Caki2 (cell line): ENCODE data around the gene KLHL2. TPM values are rescaled to one million over a fixed set of nuclear protein-coding genes. Genes with fewer than 3 reads are reported as not detected.
"Not testable (repeated sequence)": the region's sequence is repeated elsewhere in the genome, so short reads cannot be mapped to it uniquely, and the experiment has no call there.

Experiments used
- DNase-seq: peaks from one replicate; pipeline ENCODE4 v3.0.0-alpha.2; 2015; ENCODE audit warnings: low read depth
- in situ Hi-C: cut with HindIII; loops from 2 replicates; pipeline ENCODE4 v1.10.0; 2016; ENCODE audit warnings: low sequenced_read_pairs, low pct_unique_long_range_greater_than_20kb, mixed read lengths
- total RNA-seq: library from RNA; depleted of rRNA; stranded (reverse); fragments of >200 nt; shearing (Covaris generic); gene quantifications from 2 replicates; pipeline ENCODE4 v1.2.3, GENCODE V29; 2014; ENCODE audit warnings: low replicate concordance

Gene KLHL2
- total RNA-seq, 1 experiment from 2014 or later: 10.1 TPM

DNA sequence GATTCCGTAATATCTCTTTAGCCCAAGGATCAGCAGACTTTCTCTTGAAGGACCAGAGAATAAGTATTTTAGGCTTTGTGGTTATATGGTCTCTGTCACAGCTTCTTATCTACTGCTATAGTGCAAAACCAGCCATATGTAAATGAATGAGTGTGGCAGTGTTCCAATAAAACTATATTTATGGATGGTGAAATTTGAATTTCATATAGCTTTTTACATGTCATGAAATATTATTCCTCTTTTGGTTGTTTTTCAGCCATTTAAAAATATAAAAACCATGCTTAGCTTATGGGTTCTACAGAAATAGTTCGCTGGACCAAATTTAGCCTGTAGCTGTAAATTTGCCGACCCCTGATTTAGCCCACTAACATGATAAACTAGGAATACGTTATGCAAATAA lies 102.1 kb downstream of the KLHL2 start:
- in situ Hi-C loops: no loop called here
- no peak for DNase-seq

DNA sequence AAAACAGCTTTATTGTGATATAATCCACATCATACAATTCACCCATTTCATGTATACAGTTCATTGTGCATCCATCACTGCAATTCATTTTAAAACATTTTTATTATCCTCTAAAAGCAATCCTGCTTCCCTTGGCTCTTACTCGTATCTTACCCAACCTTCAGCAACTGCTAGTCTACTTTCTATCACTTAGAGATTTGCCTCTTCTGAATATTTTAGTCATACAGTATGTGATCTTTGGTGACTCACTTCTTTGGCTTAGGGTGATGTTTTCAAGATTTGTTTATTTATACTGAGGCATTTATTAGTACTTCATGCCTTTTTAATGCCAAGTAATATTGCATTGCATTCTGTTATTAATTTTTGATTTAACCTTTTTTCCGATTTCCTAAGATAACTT lies 105.1 kb downstream of the KLHL2 start:
- in situ Hi-C loops: no loop called here
- no peak for DNase-seq

DNA sequence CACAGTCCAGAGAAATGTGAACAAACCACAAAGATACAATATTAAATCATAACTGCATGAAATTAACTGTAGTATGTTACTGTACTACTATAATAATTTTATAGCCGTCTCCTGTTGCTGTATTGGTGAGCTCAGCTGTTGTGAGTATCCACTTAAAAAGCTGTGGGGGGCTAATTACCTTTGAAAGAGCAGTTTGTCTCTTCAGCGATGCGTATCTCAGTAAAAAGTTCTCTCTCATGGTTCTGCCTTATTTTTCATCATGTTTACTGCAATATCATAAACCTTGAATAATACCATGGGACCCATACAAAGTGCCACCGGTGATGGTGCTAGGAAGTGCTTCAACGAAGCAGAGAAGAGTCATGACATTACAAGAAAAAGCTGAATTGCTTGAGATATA lies 111.7 kb downstream of the KLHL2 start:
- in situ Hi-C loops: no loop called here
- no peak for DNase-seq

DNA sequence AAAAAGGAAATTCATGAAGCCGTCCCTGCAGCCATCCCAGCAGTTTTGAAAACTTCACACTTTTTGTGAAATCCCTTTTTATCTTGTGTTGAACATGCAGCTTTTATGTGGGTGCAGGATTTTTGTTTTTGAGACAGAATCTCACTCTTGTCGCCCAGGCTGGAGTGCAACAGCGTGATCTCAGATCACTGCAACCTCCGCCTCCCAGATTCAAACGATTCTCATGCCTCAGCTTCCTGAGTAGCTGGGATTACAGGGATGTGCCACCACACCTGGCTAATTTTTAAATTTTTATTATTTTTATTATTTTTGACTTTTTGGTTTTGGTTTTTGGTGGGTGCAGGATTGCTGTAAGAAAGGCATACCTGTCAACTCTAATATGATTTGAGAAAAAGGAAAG lies 112.1 kb downstream of the KLHL2 start:
- in situ Hi-C loops: no loop called here
- no peak for DNase-seq

DNA sequence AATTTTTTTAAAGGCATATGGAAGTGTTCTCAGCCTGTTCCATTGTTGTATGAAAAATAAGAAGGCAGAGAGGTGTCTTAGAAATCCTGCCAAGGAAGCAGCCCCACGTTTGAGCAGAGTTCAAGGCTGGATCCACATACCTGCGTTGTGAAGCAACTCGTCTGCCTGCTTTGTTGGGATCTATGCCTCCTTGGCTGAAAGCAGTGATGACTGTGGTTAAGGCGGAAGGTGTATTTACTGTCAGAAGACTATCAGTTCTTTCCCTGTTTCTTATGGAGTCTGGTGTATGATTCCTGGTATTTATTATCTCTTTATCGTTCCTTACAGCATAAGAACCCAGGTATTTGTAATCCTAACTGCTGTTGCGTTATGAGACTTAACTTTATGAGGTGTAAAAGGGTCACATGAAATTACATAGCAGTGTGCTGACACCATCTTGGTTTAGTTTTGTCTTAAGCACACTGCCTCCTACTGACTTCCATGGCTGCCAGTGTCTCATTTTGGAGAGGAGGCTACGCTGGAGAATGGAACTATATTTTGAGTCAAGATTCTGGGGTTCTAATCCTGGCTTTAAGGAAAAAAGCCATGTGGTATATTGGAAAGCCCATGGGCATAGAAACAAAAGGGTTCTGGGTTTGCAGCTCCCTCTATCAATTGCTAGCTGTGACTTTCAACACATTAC lies 117.0 kb downstream of the KLHL2 start:
- in situ Hi-C loops: no loop called here
- no peak for DNase-seq

DNA sequence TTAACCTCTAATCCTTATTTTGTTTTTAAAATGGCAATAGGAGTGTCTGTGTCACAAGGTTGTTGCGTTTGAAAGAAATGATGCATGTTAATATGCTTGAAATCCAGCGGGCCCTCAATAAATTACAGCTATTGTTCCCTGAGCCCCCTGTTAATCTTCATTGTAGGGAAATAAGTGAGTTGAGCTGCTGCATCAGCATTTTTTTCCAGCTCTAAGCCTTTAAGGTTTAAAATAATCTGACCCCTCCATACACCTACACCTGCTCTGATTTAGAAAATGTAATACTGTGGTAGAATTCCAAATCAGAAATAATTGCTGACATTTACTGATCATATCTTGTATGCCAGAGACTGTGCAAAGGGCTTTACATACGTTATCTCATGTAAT lies 117.5 kb downstream of the KLHL2 start:
- in situ Hi-C loops: no loop called here
- DNase-seq: no peak

DNA sequence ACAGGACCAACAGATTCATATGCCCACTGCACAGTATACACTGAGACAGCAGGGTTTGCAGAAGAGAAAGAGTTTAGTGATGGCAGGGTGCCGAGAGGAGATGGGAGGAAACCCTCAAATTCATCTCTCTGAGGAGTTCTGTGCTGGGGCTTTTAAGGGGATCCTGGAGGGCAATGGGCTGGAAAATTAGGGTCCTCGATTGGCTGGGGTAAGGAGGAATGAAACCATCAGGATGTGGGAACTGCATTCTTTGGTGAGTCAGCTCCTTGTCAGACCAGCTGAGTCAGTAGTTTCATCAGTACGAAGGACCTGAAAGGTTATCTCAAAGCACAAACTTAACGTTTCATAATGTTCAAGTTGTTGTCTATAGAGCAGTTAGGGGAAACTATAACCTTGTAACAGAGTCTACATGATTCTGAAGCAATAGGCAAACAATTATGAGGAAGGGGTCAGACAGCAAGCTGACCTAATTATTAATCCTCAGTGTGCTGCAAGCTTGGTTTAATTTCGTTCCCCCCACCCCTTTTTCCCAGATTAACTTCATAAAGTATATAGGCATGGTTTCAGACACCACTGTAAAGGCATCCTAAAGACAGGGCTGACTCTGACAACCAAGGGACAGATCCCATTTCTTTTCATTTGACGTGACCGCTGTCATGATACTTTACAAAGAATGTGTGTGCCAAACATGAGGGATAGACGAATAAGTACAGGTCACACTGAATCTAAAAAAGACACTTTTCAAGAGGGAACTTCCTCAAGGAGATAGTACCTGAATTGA lies 118.6 kb downstream of the KLHL2 start:
- in situ Hi-C loops: no loop called here

DNA sequence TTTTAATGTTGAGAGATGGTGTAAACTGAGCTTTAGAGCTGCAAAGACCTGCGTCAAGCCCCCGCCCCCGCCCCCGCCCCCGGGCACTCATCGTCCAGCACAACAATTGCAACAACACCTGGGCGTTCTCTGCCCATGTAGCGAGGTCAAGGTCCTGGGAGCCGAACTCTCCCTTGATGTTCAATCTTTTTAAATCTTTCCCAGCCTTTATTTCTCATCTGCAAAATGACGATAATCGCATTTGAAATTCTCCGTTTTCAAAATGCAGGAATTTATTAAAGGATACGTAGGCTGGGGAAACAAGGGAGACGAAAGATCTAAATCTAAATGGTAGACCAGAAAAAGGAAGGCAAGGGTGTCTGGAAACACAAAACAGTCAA lies 119.5 kb downstream of the KLHL2 start:
- DNase-seq: no peak
- in situ Hi-C loops: no loop called here

More for the DNA sequence above, 118.6 kb downstream of the KLHL2 start:
- DNase-seq: peak; percentile 57

DNA sequence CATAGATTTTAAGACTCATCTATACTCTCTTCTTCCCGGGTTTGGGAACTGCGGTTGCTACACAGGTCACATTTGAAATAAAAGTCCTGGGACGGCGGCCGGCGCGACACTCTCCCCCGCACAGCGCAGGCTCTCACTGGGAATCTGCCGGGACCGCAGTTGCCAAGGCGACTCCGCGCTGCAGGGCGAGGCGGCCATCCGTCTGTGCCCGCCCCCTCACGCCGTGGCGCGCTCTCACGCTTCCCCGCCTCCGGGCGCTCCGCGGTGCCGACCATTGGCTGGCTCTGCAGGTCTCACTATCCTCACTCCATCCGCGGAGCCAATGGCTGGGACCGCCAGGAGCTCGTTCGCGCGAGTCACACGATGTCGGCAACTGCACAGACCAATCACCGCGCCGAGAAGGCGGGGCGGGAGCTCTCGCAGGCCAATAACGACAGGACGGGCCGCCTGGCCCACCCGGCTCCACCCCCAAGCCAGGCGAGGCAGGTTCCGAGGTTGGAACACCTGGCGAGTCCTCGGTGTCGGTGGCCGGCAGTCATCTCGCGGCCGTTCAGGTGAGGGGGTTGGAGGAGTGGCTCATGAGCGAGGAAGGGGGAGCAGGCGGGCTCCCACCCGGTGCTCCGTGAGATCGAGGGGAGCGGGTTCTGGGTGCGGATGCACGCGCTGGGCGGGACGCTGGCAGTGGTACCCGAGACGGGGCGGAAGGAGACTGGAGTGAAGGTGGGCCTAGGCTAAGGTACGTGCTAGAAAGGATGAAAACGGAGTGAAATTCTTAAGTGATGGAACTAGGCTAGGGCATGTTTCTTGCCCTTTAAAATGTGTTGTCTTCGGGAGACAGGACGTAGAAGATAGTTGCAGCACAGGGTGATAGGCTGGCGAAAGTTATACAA lies 120.1 kb downstream of the KLHL2 start, which contains the start of gene MSMO1:
Gene MSMO1 (plus strand): TSS at position 459 of the 890 bp plus-strand sequence. CDS start 5,702 bp downstream, outside the sequence.
- DNase-seq: peak; percentile 98
- in situ Hi-C loops: no loop called here

DNA sequence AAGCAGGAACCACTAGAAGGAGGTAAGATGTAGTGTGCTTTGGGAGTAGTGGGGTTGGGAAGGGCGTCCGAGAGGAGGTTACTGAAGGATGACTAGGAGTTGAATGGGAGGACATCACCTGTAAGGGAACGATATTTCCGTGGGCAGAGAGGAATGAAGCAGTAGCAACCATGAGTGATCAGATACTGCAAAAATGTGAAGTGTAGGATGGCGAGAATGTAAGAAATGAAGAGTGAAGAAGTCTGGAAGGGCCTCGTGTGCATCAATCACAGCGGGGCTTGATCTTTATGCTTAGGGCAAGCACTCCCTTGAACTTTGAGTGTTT lies 120.7 kb downstream of the KLHL2 start:
- no peak for DNase-seq
- in situ Hi-C loops: no loop called here

DNA sequence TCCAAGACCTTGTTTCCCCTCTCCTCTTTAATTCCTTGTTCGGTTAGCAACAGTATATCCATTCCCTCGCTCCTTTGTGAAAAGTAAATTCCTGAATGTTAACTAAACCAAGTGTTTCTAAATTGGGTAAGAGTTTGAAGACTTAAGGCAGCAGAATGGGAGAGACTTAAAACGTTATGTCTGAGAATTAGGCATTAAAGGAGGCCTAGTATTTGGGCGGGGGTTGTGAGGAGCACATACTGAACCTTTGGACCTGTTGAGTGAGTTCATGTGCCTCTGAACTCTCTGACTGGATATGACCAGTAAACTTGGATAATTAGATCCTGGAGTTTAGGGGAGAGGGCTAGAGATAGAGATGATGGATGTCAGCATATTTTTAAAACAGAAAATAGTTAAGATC lies 121.3 kb downstream of the KLHL2 start:
- DNase-seq: peak; percentile 5
- in situ Hi-C loops: no loop called here

DNA sequence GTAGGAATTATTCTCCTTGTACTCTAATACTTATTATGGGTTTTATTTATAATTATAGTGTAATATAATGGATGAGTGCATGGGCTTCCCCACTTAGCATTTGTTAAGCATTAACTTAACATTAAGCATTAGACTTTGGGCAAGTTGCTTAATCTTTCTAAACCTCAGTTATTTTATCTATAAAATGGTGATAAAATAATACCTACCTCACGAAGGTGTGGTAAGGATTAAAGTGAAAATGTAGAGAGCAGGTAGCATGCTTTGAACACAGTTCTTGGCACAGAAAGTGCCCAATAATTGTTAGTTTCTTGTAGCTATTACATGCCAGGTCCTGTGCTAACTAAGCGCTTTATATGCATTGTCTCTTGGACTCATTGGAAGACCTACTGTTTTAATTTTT lies 122.7 kb downstream of the KLHL2 start:
- DNase-seq: no peak
- in situ Hi-C loops: no loop called here

DNA sequence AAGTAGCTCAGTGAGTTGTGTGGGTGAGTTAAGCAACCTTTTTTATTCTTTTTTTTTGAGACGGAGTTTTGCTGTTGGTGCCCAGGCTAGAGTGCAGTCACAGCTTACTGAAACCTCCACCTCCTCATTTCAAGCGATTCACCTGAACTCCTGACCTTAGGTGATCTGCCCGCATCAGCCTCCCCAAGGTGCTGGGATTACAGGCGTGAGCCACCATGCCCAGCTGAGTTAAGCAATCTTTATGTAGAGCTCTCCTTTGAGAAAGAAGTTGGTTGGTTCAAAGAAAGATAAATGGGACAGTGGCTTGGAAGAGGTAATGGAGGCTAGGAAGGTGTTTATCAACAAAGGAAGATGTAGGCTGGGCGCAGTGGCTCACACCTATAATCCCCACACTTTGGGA lies 123.3 kb downstream of the KLHL2 start:
- no peak for DNase-seq
- in situ Hi-C loops: no loop called here

DNA sequence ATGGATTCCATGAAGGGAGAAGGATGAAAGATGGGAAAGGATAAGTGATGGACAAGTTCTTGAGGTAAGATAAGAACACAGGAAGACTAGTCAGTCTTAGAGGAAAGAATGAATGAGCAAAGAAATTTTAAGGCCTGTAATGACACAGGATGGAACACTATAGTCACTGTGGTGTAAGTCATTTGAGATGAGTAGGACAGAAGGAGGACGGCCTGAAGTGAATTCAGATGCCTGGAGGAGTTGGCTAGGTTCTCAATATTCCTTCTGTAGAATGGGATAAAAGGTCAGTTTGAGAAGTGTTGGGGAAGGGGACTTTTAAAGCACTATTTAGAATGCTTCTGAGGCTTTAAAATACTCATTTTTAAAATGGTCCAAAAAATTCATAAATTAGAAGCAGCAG lies 124.0 kb downstream of the KLHL2 start:
- in situ Hi-C loops: no loop called here
- peak; percentile 11 for DNase-seq

DNA sequence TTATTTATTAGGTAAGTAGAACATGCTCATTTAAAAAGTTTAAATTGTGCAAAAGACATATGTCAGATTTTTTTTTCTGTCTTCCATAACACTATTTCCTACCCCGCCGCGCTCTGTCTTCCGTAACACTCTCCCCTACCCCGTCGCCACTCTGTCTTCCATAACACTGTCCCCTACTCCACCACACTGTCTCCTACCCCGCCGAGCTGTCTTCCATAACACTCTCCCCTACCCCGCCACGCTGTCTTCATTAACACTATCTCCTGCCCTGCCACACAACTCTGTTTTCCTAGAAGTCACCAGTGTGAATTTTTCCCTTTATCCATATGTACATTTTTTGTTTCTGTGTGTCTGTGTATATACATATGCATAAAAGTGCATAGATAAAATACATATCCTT lies 124.5 kb downstream of the KLHL2 start:
- in situ Hi-C loops: no loop called here

DNA sequence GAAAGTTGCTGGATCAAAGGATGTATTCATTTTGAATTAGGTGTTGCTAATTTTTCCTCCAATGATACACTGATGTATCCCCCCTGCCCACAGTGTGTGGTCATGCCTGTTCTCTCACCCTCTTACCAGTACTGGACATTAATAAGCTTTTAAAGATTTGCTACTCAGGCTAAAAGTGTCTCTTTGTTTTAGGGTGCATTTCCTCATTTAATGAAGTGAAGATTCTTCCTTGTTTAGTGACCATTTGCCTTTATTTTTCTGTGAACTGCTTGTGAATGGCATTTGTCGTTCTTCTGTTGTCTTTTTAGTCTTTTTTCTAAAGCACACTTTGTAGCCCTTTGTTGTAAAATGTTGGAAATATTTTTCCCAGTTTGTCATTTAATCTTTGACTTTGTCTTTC lies 125.1 kb downstream of the KLHL2 start:
- no peak for DNase-seq
- in situ Hi-C loops: no loop called here

More for the DNA sequence above, 124.5 kb downstream of the KLHL2 start:
- no peak for DNase-seq

DNA sequence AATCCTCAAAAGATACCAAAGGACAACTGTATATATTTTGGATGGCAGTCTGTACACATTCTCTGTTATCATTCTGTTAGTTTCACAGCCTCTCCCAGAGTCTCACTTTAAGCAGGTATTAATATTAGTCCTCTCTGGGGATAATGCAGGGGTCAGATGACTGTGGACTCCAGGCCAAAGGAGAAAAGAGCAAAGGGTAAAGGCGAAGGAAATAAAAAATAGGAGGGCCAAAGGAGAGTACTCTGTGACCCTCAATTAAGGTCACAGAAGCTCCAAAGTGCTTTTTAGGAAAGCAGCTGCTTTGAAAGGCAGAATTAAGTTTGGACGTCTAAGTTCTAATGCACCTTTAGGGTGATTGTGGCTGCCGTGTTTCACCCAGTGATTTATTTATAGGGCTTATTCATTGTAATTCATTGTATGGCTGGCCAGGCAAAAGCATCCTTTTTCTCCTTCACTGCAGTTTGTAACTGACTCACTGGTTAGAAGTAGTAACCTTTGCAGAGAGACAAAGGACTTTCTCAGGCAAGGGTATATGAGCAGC lies 127.9 kb downstream of the KLHL2 start:
- in situ Hi-C loops: no loop called here
- DNase-seq: no peak

DNA sequence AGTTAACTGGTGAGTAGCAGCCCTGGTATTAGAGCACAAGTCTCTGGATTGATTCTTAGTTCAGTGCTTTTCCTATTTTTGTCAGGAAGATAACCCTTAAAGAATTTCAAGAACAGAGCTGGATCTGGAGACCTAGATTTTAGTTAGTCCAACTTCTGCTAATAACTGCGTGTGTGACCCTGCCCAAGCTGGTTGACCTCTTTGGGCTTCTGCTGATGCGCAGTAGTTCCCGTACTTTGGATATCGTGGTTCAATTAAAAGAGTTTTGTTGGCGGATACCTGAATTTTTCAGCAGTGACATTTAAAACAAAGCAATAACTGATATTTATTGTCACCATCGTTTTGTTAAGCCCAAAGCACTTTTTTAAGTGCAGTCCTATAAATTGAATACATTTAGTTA lies 129.4 kb downstream of the KLHL2 start:
- DNase-seq: no peak
- in situ Hi-C loops: no loop called here

DNA sequence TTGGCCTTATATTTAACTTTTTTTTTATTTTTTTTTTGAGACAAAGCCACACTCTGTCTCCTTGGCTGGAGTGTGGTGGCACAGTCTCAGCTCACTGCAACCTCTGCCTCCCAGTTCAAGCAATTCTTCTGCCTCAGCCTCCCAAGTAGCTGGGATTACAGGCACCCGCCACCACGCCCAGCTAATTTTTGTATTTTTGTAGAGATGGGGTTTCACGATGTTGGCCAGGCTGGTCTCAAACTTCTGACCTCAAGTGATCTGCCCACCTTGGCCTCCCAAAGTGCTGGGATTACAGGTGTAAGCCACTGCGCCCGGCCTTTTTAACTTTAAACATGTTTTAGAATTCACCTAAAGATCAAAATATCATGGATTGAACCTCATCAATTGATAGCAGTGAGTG lies 135.0 kb downstream of the KLHL2 start:
- not testable (repeated sequence) for DNase-seq

More for the DNA sequence above, 135.0 kb downstream of the KLHL2 start:
- in situ Hi-C loops: not testable (repeated sequence)
